Stimulated activated CD8-positive, alpha-beta memory T cell treated with anti-CD3 and anti-CD28 coated beads, Interleukin-4, amount 100 ng/mL, for 4 hours (primary cell): ENCODE data around the gene VARS2.
"Not testable (repeated sequence)": the region's sequence is repeated elsewhere in the genome, so short reads cannot be mapped to it uniquely, and the experiment has no call there.

ENCODE experiments used
- DNase-seq, 2 donors: peaks; one replicate each; pipeline ENCODE4 v3.0.0-alpha.2; 2020; ENCODE audit warnings: low read depth in 2 of 2, low spot score in 1 of 2

VARS2 gene

GRCh38 chr6:30898750-30899360 lies 15.2 kb upstream of the VARS2 start:
- DNase-seq, result no peak

- DNase-seq, result no peak
These were observed 13.1 kb upstream of the VARS2 start for GRCh38 chr6:30900863-30901417.

GRCh38 chr6:30901436-30901835 lies 12.6 kb upstream of the VARS2 start:
- no peak for DNase-seq

- DNase-seq, result not testable (repeated sequence)
These were observed 11.8 kb upstream of the VARS2 start for GRCh38 chr6:30902196-30902595.

- DNase-seq, result no peak
These were observed 11.3 kb upstream of the VARS2 start for GRCh38 chr6:30902709-30903108.

- no peak for DNase-seq
These were observed 10.8 kb upstream of the VARS2 start for GRCh38 chr6:30903236-30903635.

- DNase-seq, result not testable (repeated sequence)
These were observed 6.7 kb upstream of the VARS2 start for GRCh38 chr6:30907290-30907757.

GRCh38 chr6:30907758-30908591 lies 6.1 kb upstream of the VARS2 start, which contains the start of gene GTF2H4:
TSS of gene GTF2H4 (plus strand) at chr6:30908207.
- peak; percentile 87 to 90 for DNase-seq

GRCh38 chr6:30908700-30909099 lies 5.3 kb upstream of the VARS2 start:
- no peak for DNase-seq

- not testable (repeated sequence) for DNase-seq
These were observed 3.6 kb upstream of the VARS2 start for GRCh38 chr6:30910473-30910872.

GRCh38 chr6:30912746-30913520 lies 1.1 kb upstream of the VARS2 start:
- DNase-seq, result no peak

- no peak for DNase-seq
These were observed 340 bp upstream of the VARS2 start for GRCh38 chr6:30913721-30914075.

GRCh38 chr6:30914854-30915590 lies 984 bp downstream of the VARS2 start:
- no peak for DNase-seq

- no peak for DNase-seq
These were observed 1.5 kb downstream of the VARS2 start for GRCh38 chr6:30915591-30915946.

- no peak for DNase-seq
These were observed 3.0 kb downstream of the VARS2 start for GRCh38 chr6:30917041-30917440.

GRCh38 chr6:30917487-30917886 lies 3.4 kb downstream of the VARS2 start:
- DNase-seq, result no peak

GRCh38 chr6:30918670-30919069 lies 4.6 kb downstream of the VARS2 start:
- DNase-seq, result no peak

GRCh38 chr6:30922447-30922852 lies 8.4 kb downstream of the VARS2 start:
- DNase-seq, result no peak

- not testable (repeated sequence) for DNase-seq
These were observed 10.1 kb downstream of the VARS2 start for GRCh38 chr6:30924040-30924627.

GRCh38 chr6:30926644-30927043 lies 12.6 kb downstream of the VARS2 start:
- DNase-seq, result no peak
